Fibroblast of lung (primary cell): Measurements from ENCODE around the gene CEP250. TPM values are rescaled to one million over a fixed set of nuclear protein-coding genes. Genes with fewer than 3 reads are reported as not detected.

ENCODE experiments used
- DNase-seq, 2 donors: peaks; one replicate each; pipeline versions ENCODE4 v3.0.0 to v3.0.0-alpha.2; 2010; ENCODE audit warnings: low read depth in 2 of 2
- H2AFZ ChIP-seq: 2 replicates; pipeline ENCODE4 v1.5.1; 2012; ENCODE audit warnings: low read length, control low read depth, inconsistent platforms
- H3K27ac ChIP-seq: 2 replicates; pipeline ENCODE4 v1.5.1; 2011; ENCODE audit warnings: low read length, control low read depth; ENCODE audit not compliant: insufficient read depth
- H3K27me3 ChIP-seq: 2 replicates; pipeline ENCODE4 v1.5.1; 2011; ENCODE audit warnings: mild to moderate bottlenecking, low read length; ENCODE audit not compliant: control insufficient read depth, insufficient read depth
- H3K36me3 ChIP-seq: 2 replicates; pipeline ENCODE4 v1.5.1; 2011; ENCODE audit warnings: low read length; ENCODE audit not compliant: control insufficient read depth, insufficient read depth
- H3K4me1 ChIP-seq: 2 replicates; pipeline ENCODE4 v1.5.1; 2011; ENCODE audit warnings: low read length; ENCODE audit not compliant: control insufficient read depth, insufficient read depth; ENCODE audit errors: extremely low read depth
- H3K4me2 ChIP-seq: 2 replicates; pipeline ENCODE4 v1.5.1; 2011; ENCODE audit warnings: low read length, control low read depth; ENCODE audit not compliant: insufficient read depth; ENCODE audit errors: extremely low read depth
- H3K4me3 ChIP-seq, 4 experiments: fragments of 200-600 bp in 1 of 4; sonication (generic) in 1 of 4; replicated peaks in 1 of 4; 2 replicates each; pipeline ENCODE4 v1.5.1; 2011 to 2016; ENCODE audit warnings: low read length in 4 of 4, low read depth in 3 of 4, mild to moderate bottlenecking in 3 of 4, control low read depth in 2 of 4, inconsistent platforms in 1 of 4, mixed read lengths in 1 of 4; ENCODE audit not compliant: insufficient read depth in 1 of 4; ENCODE audit errors: control extremely low read depth in 1 of 4
- H3K79me2 ChIP-seq: 2 replicates; pipeline ENCODE4 v1.5.1; 2012; ENCODE audit warnings: mild to moderate bottlenecking, low read length, inconsistent platforms; ENCODE audit not compliant: control insufficient read depth, insufficient read depth
- H3K9ac ChIP-seq: 2 replicates; pipeline ENCODE4 v1.5.1; 2011; ENCODE audit warnings: mild to moderate bottlenecking, low read length, control low read depth; ENCODE audit not compliant: insufficient read depth
- H3K9me3 ChIP-seq: 2 replicates; pipeline ENCODE4 v1.5.1; 2012; ENCODE audit warnings: low read depth, low read length; ENCODE audit not compliant: control insufficient read depth, insufficient read depth
- H4K20me1 ChIP-seq: 2 replicates; pipeline ENCODE4 v1.5.1; 2011; ENCODE audit warnings: low read length; ENCODE audit not compliant: control insufficient read depth, insufficient read depth; ENCODE audit errors: extremely low read depth
- CTCF ChIP-seq, 2 donors: IDR thresholded peaks in 1 of 2; conservative IDR thresholded peaks in 1 of 2; 1 replicate in 1 of 2; 2 replicates in 1 of 2; pipeline ENCODE4 v1.5.1; 2011 to 2012; ENCODE audit warnings: low read length in 2 of 2, control low read depth in 1 of 2, inconsistent platforms in 1 of 2, low read depth in 1 of 2, mild to moderate bottlenecking in 1 of 2
- EZH2 ChIP-seq: IDR thresholded peaks from 2 replicates; pipeline ENCODE4 v1.5.1; 2012; ENCODE audit warnings: low read length, control low read depth, mild to moderate bottlenecking; ENCODE audit errors: missing control alignments
- polyA plus RNA-seq, 2 donors: library from polyadenylated mRNA; depleted of rRNA in 1 of 2; stranded (reverse) in 1 of 2; unstranded in 1 of 2; fragments of >200 nt; gene quantifications; 2 replicates each; pipeline ENCODE4 v1.2.1, GENCODE V29; 2011 to 2012; ENCODE audit warnings: missing spikeins in 1 of 2
- total RNA-seq: library from RNA; depleted of rRNA; stranded (reverse); fragments of >200 nt; gene quantifications from 2 replicates; pipeline ENCODE4 v1.2.1, GENCODE V29; 2014

Gene CEP250
- total and polyA plus RNA-seq, 2 donors (not counting 1 experiment from before 2014, with no cell fraction given), result 11.3 to 45.9 TPM

DNA sequence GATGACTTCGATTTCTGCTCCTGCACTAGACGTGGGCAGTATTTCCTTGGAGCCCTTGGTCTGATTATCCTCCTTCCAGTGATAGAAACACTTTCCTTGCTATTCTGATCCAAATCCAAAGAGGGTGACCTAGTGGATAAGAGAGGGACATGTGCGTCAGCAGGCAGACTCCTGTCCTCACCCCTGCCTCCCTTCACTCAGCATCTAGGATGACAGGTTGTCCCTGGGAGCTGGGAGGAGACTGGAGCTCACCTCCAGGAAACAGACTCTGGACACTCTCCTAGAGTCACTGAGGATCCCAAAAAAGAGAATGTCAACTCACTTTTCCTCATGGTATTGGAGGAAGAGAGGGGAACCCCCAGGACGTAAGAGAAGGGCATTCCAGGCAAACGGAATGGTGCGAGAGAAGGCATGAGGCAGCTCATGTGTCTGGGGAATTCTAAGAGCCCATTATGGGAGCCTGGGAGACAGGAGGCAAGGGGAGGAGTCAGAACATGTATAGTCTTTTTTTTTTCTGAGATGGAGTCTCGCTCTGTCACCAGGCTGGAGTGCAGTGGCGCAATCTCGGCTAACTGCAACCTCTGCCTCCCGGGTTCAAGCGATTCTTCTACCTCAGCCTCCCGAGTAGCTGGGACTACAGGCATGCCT is 71.8 kb downstream of the CEP250 start:
- Histone ChIP-seq H3K36me3 (no peaks in the 10 kb centered on the region), H3K79me2 (no peaks in the 10 kb centered on the region), H3K4me3 (no peak overlapping the region), H4K20me1 (no peaks in the 10 kb centered on the region), H3K27me3 (no peaks in the 10 kb centered on the region), H3K4me2 (no peak overlapping the region), H3K4me1 (no peaks in the 10 kb centered on the region), H3K27ac (no peak overlapping the region), H3K9ac (no peak overlapping the region), H3K9me3 (no peaks in the 10 kb centered on the region), H2AFZ (no peak overlapping the region)
- TF ChIP-seq EZH2 (no peak), CTCF (conservative IDR thresholded peaks at IDR 0.05 in 1 of 2, IDR thresholded peaks at IDR 0.05 in 1 of 2; ENCODE audit: low read depth in 1 of 2, low read length in 2 of 2) (no peak)
- no peak for DNase-seq

DNA sequence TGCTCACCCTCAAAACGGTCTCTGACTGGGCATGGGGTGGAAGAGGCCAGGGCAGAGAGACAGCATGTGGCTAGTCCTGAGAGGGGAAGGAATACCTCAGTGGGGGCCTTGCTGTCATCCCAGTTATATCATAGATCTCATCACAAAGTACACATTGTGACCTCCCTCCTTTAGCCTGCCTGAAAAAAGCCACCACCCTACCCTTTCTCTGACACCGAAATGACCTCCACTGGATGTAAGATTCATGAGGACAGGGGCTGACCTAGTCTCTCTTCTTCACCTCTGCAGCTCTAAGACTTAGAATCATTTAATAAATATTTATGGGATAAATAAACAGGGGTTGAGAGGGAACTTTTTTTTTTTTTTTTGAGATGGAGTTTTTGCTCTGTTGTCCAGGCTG is 74.2 kb downstream of the CEP250 start, which contains the start of gene C20orf173:
C20orf173 (minus strand) TSS at position 101 of the 400 bp plus-strand sequence. CDS start 279 bp downstream, outside the sequence.
- Histone ChIP-seq H3K4me2 (no peak within 1 kb of the TSS), H3K4me1 (no peaks in the 10 kb centered on the region), H3K79me2 (no peaks in the 10 kb centered on the region), H2AFZ (no peak within 1 kb of the TSS), H3K4me3 (no peak within 1 kb of the TSS), H3K9ac (no peak within 1 kb of the TSS), H3K27ac (no peak within 1 kb of the TSS), H4K20me1 (no peaks in the 10 kb centered on the region), H3K27me3 (no peaks in the 10 kb centered on the region), H3K36me3 (no peaks in the 10 kb centered on the region), H3K9me3 (no peaks in the 10 kb centered on the region)
- TF ChIP-seq EZH2, result no peak
- no peak for TF ChIP-seq CTCF (conservative IDR thresholded peaks at IDR 0.05 in 1 of 2, IDR thresholded peaks at IDR 0.05 in 1 of 2; ENCODE audit: low read depth in 1 of 2, low read length in 2 of 2)
- DNase-seq, result no peak

- H2AFZ ChIP-seq, result no peak overlapping the region
- peaks cover 4% of the 10 kb centered on the region for H3K36me3 ChIP-seq
- H3K4me2 ChIP-seq, result no peak overlapping the region
- no peaks in the 10 kb centered on the region for H3K27me3 ChIP-seq
- H4K20me1 ChIP-seq, result no peaks in the 10 kb centered on the region
- TF ChIP-seq EZH2 (no peak), CTCF (conservative IDR thresholded peaks at IDR 0.05 in 1 of 2, IDR thresholded peaks at IDR 0.05 in 1 of 2; ENCODE audit: low read depth in 1 of 2, low read length in 2 of 2) (no peak)
- no peak overlapping the region for H3K9ac ChIP-seq
- peaks cover 8% of the 10 kb centered on the region for H3K79me2 ChIP-seq
- H3K4me3 ChIP-seq, result no peak overlapping the region
- no peaks in the 10 kb centered on the region for H3K9me3 ChIP-seq
- DNase-seq, result no peak
- no peak overlapping the region for H3K27ac ChIP-seq
- peaks cover 2% of the 10 kb centered on the region for H3K4me1 ChIP-seq
Observed at GRCh38 chr20:35539756-35540212, 84.4 kb downstream of the CEP250 start.
